ENCODE measurements around the gene MON2. TPM values are rescaled to one million over a fixed set of nuclear protein-coding genes. Genes with fewer than 3 reads are reported as not detected.

Gene MON2
- total and polyA plus RNA-seq, 12 donors, result 5.0 to 25.3 (median 18.5) TPM

DNA sequence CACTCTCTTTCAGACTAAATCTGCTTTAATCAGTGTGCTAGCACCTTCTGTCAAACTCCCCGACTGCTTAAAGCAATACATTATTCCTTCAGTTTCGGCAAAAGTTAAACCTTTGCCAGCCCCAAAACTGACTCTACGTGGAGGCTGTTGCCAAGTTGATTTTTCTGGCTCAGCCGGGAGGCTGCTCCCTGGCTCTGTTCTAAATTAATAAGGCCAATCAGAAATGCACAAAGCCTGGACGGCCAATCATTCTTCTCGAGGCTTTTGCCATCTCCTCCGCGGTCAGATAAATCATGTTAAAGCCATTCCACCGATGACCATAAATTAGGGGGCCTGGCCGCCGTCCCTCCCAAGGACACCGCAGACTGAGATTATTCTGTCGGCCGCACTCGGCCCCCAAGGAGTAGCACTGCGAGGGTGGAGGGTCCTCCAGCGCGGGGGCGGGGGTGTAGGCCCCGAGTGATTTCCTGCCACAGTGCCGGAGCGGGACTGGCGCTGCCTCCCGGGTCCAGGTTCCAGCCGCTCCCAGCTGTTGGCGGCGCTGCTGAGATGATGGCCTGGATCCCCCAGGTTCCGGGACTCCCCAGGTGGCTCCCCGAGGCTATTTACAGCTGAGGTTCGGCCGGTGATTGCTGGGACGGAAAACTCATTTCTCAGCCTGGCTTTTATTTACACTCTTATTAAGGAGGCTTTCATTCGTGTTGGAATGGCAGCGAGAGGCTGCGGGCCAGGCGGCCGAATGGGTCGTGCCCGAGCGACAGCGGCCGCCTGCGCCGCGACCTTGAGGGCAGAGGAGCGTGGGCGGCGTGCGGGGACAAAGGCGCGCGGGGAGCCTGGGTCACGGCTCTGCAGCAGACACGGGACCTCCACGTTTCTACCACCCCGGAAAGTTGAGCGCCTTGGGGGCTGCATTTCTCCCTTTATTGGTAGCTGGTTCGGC lies 165.1 kb downstream of the MON2 start:
- H3K36me3 ChIP-seq, result no peaks in the 10 kb centered on the region
- 1% methylated on average over 58 of the region's 58 CpGs for WGBS, 2 donors
- H3K4me1 ChIP-seq, result peaks cover 0 to 20% (median 15%) of the 10 kb centered on the region in 9 donors
- peaks cover 0 to 50% (median 0%) of the 10 kb centered on the region in 7 donors for H3K27me3 ChIP-seq
- peak; percentile 60 to 66 for DNase-seq
- peak; percentile 84 to 92 (median 88) for ATAC-seq
- peak overlapping the region in 9 of 10 donors; percentile 54 to 83 (median 66) for H3K27ac ChIP-seq
- intact Hi-C loops (cut with DNase I), result loop anchor here in 3 of 10 donors (2.0 to 5.0 kb wide), 4 partner anchors 34 to 161 kb away; no protein-coding TSS in a partner anchor
- TF ChIP-seq, protein P1, sequence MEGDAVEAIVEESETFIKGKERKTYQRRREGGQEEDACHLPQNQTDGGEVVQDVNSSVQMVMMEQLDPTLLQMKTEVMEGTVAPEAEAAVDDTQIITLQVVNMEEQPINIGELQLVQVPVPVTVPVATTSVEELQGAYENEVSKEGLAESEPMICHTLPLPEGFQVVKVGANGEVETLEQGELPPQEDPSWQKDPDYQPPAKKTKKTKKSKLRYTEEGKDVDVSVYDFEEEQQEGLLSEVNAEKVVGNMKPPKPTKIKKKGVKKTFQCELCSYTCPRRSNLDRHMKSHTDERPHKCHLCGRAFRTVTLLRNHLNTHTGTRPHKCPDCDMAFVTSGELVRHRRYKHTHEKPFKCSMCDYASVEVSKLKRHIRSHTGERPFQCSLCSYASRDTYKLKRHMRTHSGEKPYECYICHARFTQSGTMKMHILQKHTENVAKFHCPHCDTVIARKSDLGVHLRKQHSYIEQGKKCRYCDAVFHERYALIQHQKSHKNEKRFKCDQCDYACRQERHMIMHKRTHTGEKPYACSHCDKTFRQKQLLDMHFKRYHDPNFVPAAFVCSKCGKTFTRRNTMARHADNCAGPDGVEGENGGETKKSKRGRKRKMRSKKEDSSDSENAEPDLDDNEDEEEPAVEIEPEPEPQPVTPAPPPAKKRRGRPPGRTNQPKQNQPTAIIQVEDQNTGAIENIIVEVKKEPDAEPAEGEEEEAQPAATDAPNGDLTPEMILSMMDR (IDR thresholded peaks at IDR 0.05), result peak in 7 of 9 donors; percentile 22 to 64 (median 41)
- peak overlapping the region; percentile 46 to 70 (median 63) for H3K4me3 ChIP-seq
- no peaks in the 10 kb centered on the region for H3K9me3 ChIP-seq

- peak overlapping the region; percentile 46 to 70 (median 63) for H3K4me3 ChIP-seq
- peak overlapping the region in 9 of 10 donors; percentile 54 to 83 (median 66) for H3K27ac ChIP-seq
- H3K4me1 ChIP-seq, result peaks cover 0 to 20% (median 15%) of the 10 kb centered on the region in 9 donors
- DNase-seq (peak; percentile 41 to 75), ATAC-seq (peak; percentile 32 to 86 (median 70))
- TF ChIP-seq, protein P1 (IDR thresholded peaks at IDR 0.05), result no peak
- H3K36me3 ChIP-seq, result no peaks in the 10 kb centered on the region
- peaks cover 0 to 50% (median 0%) of the 10 kb centered on the region in 7 donors for H3K27me3 ChIP-seq
- 4 to 5% methylated on average over 22 of the region's 22 CpGs for WGBS, 2 donors
- H3K9me3 ChIP-seq, result no peaks in the 10 kb centered on the region
- intact Hi-C loops (cut with DNase I), result loop anchor here in 3 of 10 donors (5.0 kb wide), 3 partner anchors 35 to 160 kb away; no protein-coding TSS in a partner anchor
These were observed 165.8 kb downstream of the MON2 start for GRCh38 chr12:62632411-62632918.

DNA sequence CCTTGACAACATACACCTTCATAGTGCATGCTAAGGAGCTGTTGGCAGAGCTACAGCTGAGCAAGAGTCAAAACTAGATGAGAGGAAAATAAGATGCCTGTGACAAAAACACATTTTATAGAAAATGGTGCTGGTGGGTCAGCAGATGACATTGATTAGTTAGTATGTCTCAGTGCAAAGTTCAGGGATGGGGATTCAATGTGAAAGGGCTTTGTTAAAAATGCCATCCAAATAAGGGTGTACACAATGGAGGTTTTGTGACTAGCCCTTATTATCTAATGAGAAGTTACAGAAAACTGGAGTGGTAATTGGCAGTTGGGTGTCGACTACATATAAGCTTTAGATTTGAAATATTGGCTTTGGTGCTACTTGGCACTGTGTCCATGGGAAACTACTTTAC lies 169.0 kb downstream of the MON2 start:
- 83 to 88% methylated on average over 1 of the region's 1 CpG for WGBS, 2 donors
- intact Hi-C loops (cut with DNase I), result no loop called here

GRCh38 chr12:62637679-62638078 lies 171.1 kb downstream of the MON2 start:
- Histone ChIP-seq H3K27ac (no peak overlapping the region), H3K27me3 (peaks cover 0 to 12% (median 0%) of the 10 kb centered on the region in 7 donors), H3K4me3 (no peak overlapping the region), H3K4me1 (peaks cover 0 to 13% (median 3%) of the 10 kb centered on the region in 9 donors), H3K36me3 (no peaks in the 10 kb centered on the region), H3K9me3 (no peaks in the 10 kb centered on the region)
- ATAC-seq (no peak), DNase-seq (no peak)
- 62 to 70% methylated on average over 5 of the region's 5 CpGs for WGBS, 2 donors
- TF ChIP-seq, protein P1 (IDR thresholded peaks at IDR 0.05), result no peak
- intact Hi-C loops (cut with DNase I), result no loop called here

More for the DNA sequence above, 169.0 kb downstream of the MON2 start:
- no peak overlapping the region for H3K4me3 ChIP-seq
- H3K9me3 ChIP-seq, result no peaks in the 10 kb centered on the region
- peaks cover 0 to 30% (median 0%) of the 10 kb centered on the region in 7 donors for H3K27me3 ChIP-seq
- ATAC-seq, result no peak
- TF ChIP-seq, protein P1 (IDR thresholded peaks at IDR 0.05), result no peak
- peaks cover 0 to 22% (median 15%) of the 10 kb centered on the region in 9 donors for H3K4me1 ChIP-seq
- DNase-seq, result no peak
- no peak overlapping the region for H3K27ac ChIP-seq
- no peaks in the 10 kb centered on the region for H3K36me3 ChIP-seq

Measured in heart right ventricle (tissue), 16 donors.